Activated CD4-positive, alpha-beta T cell treated with anti-CD3 and anti-CD28 coated beads for 36 hours (primary cell): ENCODE measurements around the gene OVCA2. TPM values are rescaled to one million over a fixed set of nuclear protein-coding genes. Genes with fewer than 3 reads are reported as not detected.

Experiments
- ATAC-seq: fragments of 200-7000 bp; cut with Tn5 transposase; one replicate; pipeline ENCODE4 v1.10.0; 2021; ENCODE audit warnings: mild to moderate bottlenecking, moderate library complexity
- CTCF ChIA-PET: fragments of 350-600 bp; sonication (Branson Sonifier 250); formaldehyde crosslinking; loops from one replicate; lab custom pipeline; 2021; ENCODE audit warnings: antibody characterized with exemption; lab: Charles Lee
- POLR2A ChIA-PET: fragments of 350-600 bp; sonication (Branson Sonifier 250); formaldehyde crosslinking; loops from one replicate; lab custom pipeline; 2021; ENCODE audit warnings: antibody characterized with exemption, inconsistent platforms; lab: Charles Lee
- DNase-seq: peaks from one replicate; pipeline ENCODE4 v3.0.0-alpha.2; 2020
- H3K27ac Mint-ChIP-seq: one replicate; pipeline ENCODE4 v1.8.0; 2021; ENCODE audit warnings: mixed read lengths
- H3K27me3 Mint-ChIP-seq: one replicate; pipeline ENCODE4 v1.8.0; 2021; ENCODE audit warnings: mixed read lengths
- H3K36me3 Mint-ChIP-seq: one replicate; pipeline ENCODE4 v1.8.0; 2021; ENCODE audit warnings: low read depth, mixed read lengths
- H3K4me1 Mint-ChIP-seq: one replicate; pipeline ENCODE4 v1.8.0; 2021; ENCODE audit warnings: mixed read lengths
- H3K4me3 Mint-ChIP-seq: one replicate; pipeline ENCODE4 v1.8.0; 2021; ENCODE audit warnings: mild to moderate bottlenecking, moderate library complexity, mixed read lengths
- H3K9me3 Mint-ChIP-seq: one replicate; pipeline ENCODE4 v1.8.0; 2021; ENCODE audit warnings: low read depth, mixed read lengths
- intact Hi-C, 2 experiments: fragments of 100-400 bp; cut with DNase I in 1 of 2; cut with micrococcal nuclease in 1 of 2; formaldehyde crosslinking; loops; one replicate each; pipeline versions ENCODE4 v1.14.2 to v1.15.1; 2022 to 2024; cut with DNase I, micrococcal nuclease
- total RNA-seq, 2 experiments: library from RNA; stranded (reverse); gene quantifications; one replicate each; pipeline ENCODE4 v1.2.3, GENCODE V29; 2021

The OVCA2 gene
- total RNA-seq, 2 experiments from 2014 or later = 31.4 to 38.6 TPM

- ATAC-seq = no peak
- CTCF ChIA-PET = no interaction called here
Measured at GRCh38 chr17:2017274-2017941, 24.4 kb upstream of the OVCA2 start.

DNA sequence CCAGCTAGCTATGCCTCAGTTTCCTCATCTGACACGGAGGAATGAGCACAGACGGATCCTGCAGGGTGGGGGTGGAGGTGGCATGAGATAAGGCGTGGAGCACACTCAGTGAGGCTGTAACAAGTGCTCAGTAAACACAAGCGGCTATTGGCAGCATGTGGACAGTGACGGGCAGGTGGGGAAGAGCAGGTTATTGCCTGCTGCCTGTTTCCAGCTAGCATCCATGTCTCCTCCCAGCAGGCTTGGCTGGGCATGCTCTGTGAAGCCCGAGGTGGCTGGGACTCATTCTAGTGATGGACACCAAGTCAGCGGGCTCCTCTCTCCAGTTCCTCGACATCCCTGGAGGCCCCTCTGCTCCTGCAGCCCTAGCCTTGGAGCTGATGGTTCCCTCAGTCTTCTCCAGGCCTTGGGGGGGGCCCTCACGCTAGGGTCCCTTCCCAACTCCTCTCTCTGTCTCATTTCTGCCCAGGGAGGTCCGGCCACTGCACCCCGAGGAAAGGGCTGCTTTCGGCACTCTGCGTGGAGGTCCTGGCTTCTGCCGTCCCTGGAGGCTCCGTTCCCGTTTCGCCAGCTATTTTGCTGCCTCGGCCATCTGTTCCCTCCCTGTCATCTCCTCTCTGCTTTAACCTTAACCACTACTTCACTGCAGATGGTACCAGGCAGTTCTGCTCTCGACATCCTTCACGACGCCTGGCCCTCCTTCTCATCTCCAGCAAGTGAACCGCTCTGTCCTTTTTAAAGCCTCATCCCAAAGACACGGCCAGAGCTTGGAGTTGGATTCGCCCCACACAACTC lies 22.9 kb upstream of the OVCA2 start:
- Mint-ChIP-seq H3K27ac (no peak overlapping the region), H3K4me3 (no peak overlapping the region), H3K4me1 (peaks cover 3% of the 10 kb centered on the region), H3K36me3 (no peaks in the 10 kb centered on the region), H3K27me3 (peaks cover 6% of the 10 kb centered on the region), H3K9me3 (no peaks in the 10 kb centered on the region)
- no peak for ATAC-seq
- POLR2A ChIA-PET = no interaction called here
- no peak for DNase-seq
- intact Hi-C loops = no loop called here
- CTCF ChIA-PET = interaction anchor here (0.7 kb wide), 1 partner anchor 987 kb away, joined by 3 read pairs; no protein-coding TSS in a partner anchor

More at GRCh38 chr17:2017274-2017941, 24.4 kb upstream of the OVCA2 start:
- no peaks in the 10 kb centered on the region for H3K4me1 Mint-ChIP-seq
- H3K27ac Mint-ChIP-seq = no peak overlapping the region
- POLR2A ChIA-PET = no interaction called here
- intact Hi-C loops = no loop called here
- H3K36me3 Mint-ChIP-seq = no peaks in the 10 kb centered on the region
- no peaks in the 10 kb centered on the region for H3K9me3 Mint-ChIP-seq
- no peak overlapping the region for H3K4me3 Mint-ChIP-seq
- DNase-seq = no peak
- H3K27me3 Mint-ChIP-seq = peaks cover 7% of the 10 kb centered on the region

DNA sequence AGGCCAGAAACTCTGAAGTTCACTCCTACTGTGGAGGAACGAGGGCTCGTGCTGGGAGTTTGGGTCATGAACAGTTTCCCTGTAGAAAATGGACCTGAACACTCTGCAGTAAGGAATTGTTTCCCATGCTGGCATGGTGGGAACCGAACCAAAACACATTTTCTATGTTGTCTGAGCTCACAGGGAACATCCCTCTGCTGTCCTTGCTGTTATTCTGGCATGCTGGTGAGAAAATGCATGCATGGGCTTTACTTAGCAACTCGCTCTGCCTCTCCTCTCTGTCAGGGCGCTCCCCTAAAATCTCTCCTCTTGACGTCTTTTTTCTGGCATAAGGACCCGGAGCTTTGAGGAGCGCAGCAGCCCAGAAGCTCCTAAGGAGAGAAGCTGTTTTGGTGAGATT lies 22.1 kb upstream of the OVCA2 start:
- no peaks in the 10 kb centered on the region for H3K9me3 Mint-ChIP-seq
- ChIA-PET POLR2A (no interaction called here), CTCF (interaction anchor here (0.6 kb wide), 1 partner anchor 57 kb away, joined by 3 read pairs; no protein-coding TSS in a partner anchor)
- H3K4me3 Mint-ChIP-seq = no peak overlapping the region
- intact Hi-C loops = no loop called here
- DNase-seq = no peak
- no peak overlapping the region for H3K27ac Mint-ChIP-seq
- ATAC-seq = no peak
- H3K36me3 Mint-ChIP-seq = no peaks in the 10 kb centered on the region
- H3K4me1 Mint-ChIP-seq = peaks cover 6% of the 10 kb centered on the region
- peaks cover 7% of the 10 kb centered on the region for H3K27me3 Mint-ChIP-seq

- Mint-ChIP-seq H3K27me3 (peaks cover 5% of the 10 kb centered on the region), H3K9me3 (no peaks in the 10 kb centered on the region), H3K27ac (no peak overlapping the region), H3K4me3 (no peak overlapping the region), H3K36me3 (no peaks in the 10 kb centered on the region), H3K4me1 (peaks cover 7% of the 10 kb centered on the region)
- intact Hi-C loops = no loop called here
- DNase-seq = no peak
- POLR2A ChIA-PET = no interaction called here
- ATAC-seq = no peak
- CTCF ChIA-PET = no interaction called here
Measured at GRCh38 chr17:2020721-2021120, 21.1 kb upstream of the OVCA2 start.

- Mint-ChIP-seq H3K27me3 (peaks cover 18% of the 10 kb centered on the region), H3K36me3 (no peaks in the 10 kb centered on the region), H3K27ac (no peak overlapping the region), H3K9me3 (no peaks in the 10 kb centered on the region), H3K4me1 (peaks cover 12% of the 10 kb centered on the region), H3K4me3 (no peak overlapping the region)
- no peak for ATAC-seq
- POLR2A ChIA-PET = no interaction called here
- intact Hi-C loops = no loop called here
- DNase-seq = no peak
- CTCF ChIA-PET = no interaction called here
Measured at GRCh38 chr17:2022647-2023240, 19.1 kb upstream of the OVCA2 start.

- Mint-ChIP-seq H3K9me3 (no peaks in the 10 kb centered on the region), H3K27ac (no peak overlapping the region), H3K27me3 (peaks cover 22% of the 10 kb centered on the region), H3K4me3 (no peak overlapping the region), H3K4me1 (peaks cover 12% of the 10 kb centered on the region), H3K36me3 (no peaks in the 10 kb centered on the region)
- intact Hi-C loops = no loop called here
- ATAC-seq (no peak), DNase-seq (no peak)
- CTCF ChIA-PET = no interaction called here
- POLR2A ChIA-PET = no interaction called here
Measured at GRCh38 chr17:2023256-2023655, 18.6 kb upstream of the OVCA2 start.

- H3K9me3 Mint-ChIP-seq = no peaks in the 10 kb centered on the region
- H3K4me1 Mint-ChIP-seq = peaks cover 12% of the 10 kb centered on the region
- DNase-seq (peak; percentile 61), ATAC-seq (peak; percentile 18)
- CTCF ChIA-PET = interaction anchor here (0.6 to 1.4 kb wide), 3 partner anchors 13 to 290 kb away, joined by 3 to 4 read pairs (median 3); no protein-coding TSS in a partner anchor
- H3K4me3 Mint-ChIP-seq = peak overlapping the region; percentile 47
- POLR2A ChIA-PET = no interaction called here
- intact Hi-C loops = no loop called here
- no peaks in the 10 kb centered on the region for H3K36me3 Mint-ChIP-seq
- H3K27ac Mint-ChIP-seq = no peak overlapping the region
- peaks cover 22% of the 10 kb centered on the region for H3K27me3 Mint-ChIP-seq
Measured at GRCh38 chr17:2023692-2024571, 17.9 kb upstream of the OVCA2 start.

- Mint-ChIP-seq H3K36me3 (no peaks in the 10 kb centered on the region), H3K4me1 (peaks cover 12% of the 10 kb centered on the region), H3K27me3 (peaks cover 22% of the 10 kb centered on the region), H3K4me3 (peak overlapping the region; percentile 47), H3K9me3 (no peaks in the 10 kb centered on the region), H3K27ac (no peak overlapping the region)
- POLR2A ChIA-PET = interaction anchor here (0.6 kb wide), 1 partner anchor 12 kb away, joined by 4 read pairs; no protein-coding TSS in a partner anchor
- ATAC-seq (no peak), DNase-seq (no peak)
- intact Hi-C loops = loop anchor here (5.0 kb wide), 3 partner anchors 117 to 302 kb away; partner anchors contain the start of gene WDR81 (in 1 of the 2)
- CTCF ChIA-PET = interaction anchor here (0.7 to 1.6 kb wide), 4 partner anchors 13 to 376 kb away, joined by 3 to 6 read pairs (median 4); partner anchors contain the start of gene RILP
Measured at GRCh38 chr17:2024572-2025219, 17.1 kb upstream of the OVCA2 start.

- Mint-ChIP-seq H3K27me3 (peaks cover 22% of the 10 kb centered on the region), H3K36me3 (no peaks in the 10 kb centered on the region), H3K9me3 (no peaks in the 10 kb centered on the region), H3K4me3 (peak within 1 kb of the TSS; percentile 59), H3K4me1 (peaks cover 12% of the 10 kb centered on the region), H3K27ac (no peak within 1 kb of the TSS)
- DNase-seq (peak; percentile 80), ATAC-seq (peak; percentile 24)
- CTCF ChIA-PET = interaction anchor here (0.7 to 1.6 kb wide), 4 partner anchors 14 to 376 kb away, joined by 3 to 6 read pairs (median 4); partner anchors contain the start of gene RILP
- intact Hi-C loops = loop anchor here (5.0 kb wide), 3 partner anchors 118 to 303 kb away; partner anchors contain the start of gene WDR81 (in 1 of the 2)
- POLR2A ChIA-PET = interaction anchor here (0.6 kb wide), 1 partner anchor 11 kb away, joined by 4 read pairs; no protein-coding TSS in a partner anchor
Measured at GRCh38 chr17:2025220-2025621, 16.6 kb upstream of the OVCA2 start, which contains the start of gene RTN4RL1. RTN4RL1 (minus strand) TSS chr17:2025334; CDS start chr17:2024865, 469 bp downstream.
